Tibial nerve (tissue), 3 donors: ENCODE data around the gene TRAPPC3L.

ENCODE experiments used
- CTCF ChIP-seq, 5 experiments: fragments of 200-600 bp in 3 of 5; fragments of 450-650 bp in 2 of 5; sonication (generic) in 3 of 5; IDR thresholded peaks; one replicate each; pipeline ENCODE4 v1.5.1; 2016 to 2019; ENCODE audit warnings: antibody characterized with exemption in 5 of 5, mild to moderate bottlenecking in 3 of 5, moderate library complexity in 2 of 5
- POLR2A ChIP-seq, 2 donors: fragments of 450-650 bp; IDR thresholded peaks; one replicate each; pipeline ENCODE4 v1.6.1; 2017; ENCODE audit warnings: antibody characterized with exemption in 2 of 2, mild to moderate bottlenecking in 2 of 2, moderate library complexity in 2 of 2

GRCh38 chr6:116492331-116493067 is 53.0 kb downstream of the TRAPPC3L start:
- TF ChIP-seq CTCF (IDR thresholded peaks at IDR 0.05), result no peak
- TF ChIP-seq POLR2A (IDR thresholded peaks at IDR 0.05), result no peak
